Measurements from ENCODE around the gene POMT1. TPM values are rescaled to one million over a fixed set of nuclear protein-coding genes. Genes with fewer than 3 reads are reported as not detected.
"Not testable (repeated sequence)": the region's sequence is repeated elsewhere in the genome, so short reads cannot be mapped to it uniquely, and the experiment has no call there.

POMT1 gene
- total and polyA plus RNA-seq, 4 donors = 11.9 to 28.3 (median 23.1) TPM

- DNase-seq (peak; percentile 76 to 88 (median 81)), ATAC-seq (ENCODE audit: insufficient read depth, low FRiP score) (no peak)
- peaks cover 0 to 14% (median 5%) of the 10 kb centered on the region in 3 donors for H3K27me3 ChIP-seq (ENCODE audit: control insufficient read depth in 3 of 3, insufficient read depth in 3 of 3, low read length in 2 of 3)
- H3K9ac ChIP-seq (ENCODE audit: insufficient read depth in 1 of 2, low read length in 2 of 2) = no peak overlapping the region
- H3K9me3 ChIP-seq (ENCODE audit: control insufficient read depth in 4 of 4, insufficient read depth in 3 of 4, low read length in 3 of 4) = peaks cover 0 to 11% (median 6%) of the 10 kb centered on the region in 4 donors
- no peak for TF ChIP-seq CTCF (IDR thresholded peaks at IDR 0.05; ENCODE audit: control extremely low read depth, extremely low read depth)
- H3K27ac ChIP-seq (ENCODE audit: low read depth in 1 of 2, low read length in 1 of 2) = peak overlapping the region in 1 of 2 donors; percentile 47
- WGBS, 2 donors = 3% methylated on average over 46 to 49 of the region's 49 CpGs
- H3K4me3 ChIP-seq = no peak overlapping the region
- no peaks in the 10 kb centered on the region for H3K36me3 ChIP-seq (ENCODE audit: control insufficient read depth in 4 of 4, insufficient read depth in 4 of 4, low read length in 4 of 4)
- peaks cover 0 to 14% (median 0%) of the 10 kb centered on the region in 5 donors for H3K4me1 ChIP-seq (ENCODE audit: control insufficient read depth in 5 of 5, insufficient read depth in 5 of 5, low read length in 5 of 5)
Measured at GRCh38 chr9:131546336-131547084, 43.8 kb downstream of the POMT1 start.

DNA sequence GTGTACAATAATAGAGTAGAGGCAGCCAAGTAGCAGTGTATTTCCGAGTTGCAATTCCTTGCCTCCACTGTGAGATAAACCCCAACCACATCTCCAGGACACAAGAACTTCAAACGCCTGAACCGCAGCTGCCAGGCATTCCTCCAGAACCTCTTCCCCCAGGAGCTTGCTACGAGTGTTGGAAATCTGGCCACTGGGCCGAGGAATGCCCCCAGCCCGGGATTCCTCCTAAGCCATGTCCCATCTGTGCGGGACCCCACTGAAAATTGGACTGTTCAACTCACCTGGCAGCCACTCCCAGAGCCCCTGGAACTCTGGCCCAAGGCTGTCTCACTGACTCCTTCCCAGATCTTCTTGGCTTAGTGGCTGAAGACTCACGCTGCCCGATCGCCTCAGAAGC, 46.5 kb downstream of the POMT1 start:
- not testable (repeated sequence) for H3K36me3 ChIP-seq (ENCODE audit: control insufficient read depth in 4 of 4, insufficient read depth in 4 of 4, low read length in 4 of 4); H3K27ac ChIP-seq (ENCODE audit: low read depth in 1 of 2, low read length in 1 of 2); DNase-seq; H3K4me3 ChIP-seq; ATAC-seq (ENCODE audit: insufficient read depth, low FRiP score); H3K9me3 ChIP-seq (ENCODE audit: control insufficient read depth in 4 of 4, insufficient read depth in 3 of 4, low read length in 3 of 4); H3K9ac ChIP-seq (ENCODE audit: insufficient read depth in 1 of 2, low read length in 2 of 2)
- 90 to 92% methylated on average over 10 of the region's 10 CpGs for WGBS, 2 donors
- Histone ChIP-seq H3K4me1 (ENCODE audit: control insufficient read depth in 5 of 5, insufficient read depth in 5 of 5, low read length in 5 of 5) (peaks cover 0 to 15% (median 0%) of the 10 kb centered on the region in 5 donors), H3K27me3 (ENCODE audit: control insufficient read depth in 3 of 3, insufficient read depth in 3 of 3, low read length in 2 of 3) (peaks cover 0 to 21% (median 11%) of the 10 kb centered on the region in 3 donors)

DNA sequence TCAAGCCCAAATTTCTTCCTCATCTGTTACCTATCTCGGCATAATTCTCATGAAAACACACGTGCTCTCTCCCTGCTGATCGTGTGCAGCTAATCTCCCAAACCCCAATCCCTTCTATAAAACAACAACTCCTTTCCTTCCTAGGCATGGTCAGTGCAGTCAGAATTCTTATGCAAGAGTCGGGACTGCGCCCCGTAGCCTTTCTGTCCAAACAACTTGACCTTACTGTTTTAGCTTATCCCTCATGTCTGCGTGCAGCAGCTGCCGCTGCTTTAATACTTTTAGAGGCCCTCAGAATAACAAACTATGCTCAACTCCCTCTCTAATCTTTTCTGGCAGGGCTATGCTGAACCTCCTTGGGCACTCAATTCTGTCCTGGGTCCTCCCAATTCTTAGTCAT, 47.7 kb downstream of the POMT1 start:
- H3K27me3 ChIP-seq (ENCODE audit: control insufficient read depth in 3 of 3, insufficient read depth in 3 of 3, low read length in 2 of 3) = peaks cover 0 to 15% (median 11%) of the 10 kb centered on the region in 3 donors
- not testable (repeated sequence) for ATAC-seq (ENCODE audit: insufficient read depth, low FRiP score); H3K9ac ChIP-seq (ENCODE audit: insufficient read depth in 1 of 2, low read length in 2 of 2); H3K9me3 ChIP-seq (ENCODE audit: control insufficient read depth in 4 of 4, insufficient read depth in 3 of 4, low read length in 3 of 4); H3K36me3 ChIP-seq (ENCODE audit: control insufficient read depth in 4 of 4, insufficient read depth in 4 of 4, low read length in 4 of 4); H3K27ac ChIP-seq (ENCODE audit: low read depth in 1 of 2, low read length in 1 of 2); H3K4me3 ChIP-seq
- WGBS, 2 donors = 59 to 78% methylated on average over 8 of the region's 8 CpGs
- H3K4me1 ChIP-seq (ENCODE audit: control insufficient read depth in 5 of 5, insufficient read depth in 5 of 5, low read length in 5 of 5) = peaks cover 0 to 13% (median 0%) of the 10 kb centered on the region in 5 donors
- peak in 2 of 3 donors; percentile 11 for DNase-seq

DNA sequence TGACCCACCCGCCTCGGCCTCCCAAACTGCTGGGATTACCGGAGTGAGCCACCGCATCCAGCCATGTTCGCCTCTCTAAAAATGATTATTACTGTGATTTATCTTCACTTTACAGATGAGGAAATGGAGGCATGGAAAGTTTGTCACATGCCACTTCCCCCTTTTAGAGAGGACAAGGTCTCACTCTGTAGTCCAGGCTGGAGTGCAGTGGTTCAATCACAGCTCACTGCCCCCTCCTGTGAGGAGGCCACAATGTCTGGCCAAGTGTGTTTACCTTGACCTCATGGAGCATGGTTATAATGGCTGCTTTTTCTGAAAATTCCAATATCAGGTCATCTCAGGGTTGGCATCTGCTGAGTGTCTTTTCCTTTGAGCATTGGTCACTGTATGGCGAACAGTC, 49.3 kb downstream of the POMT1 start:
- 77 to 86% methylated on average over 6 of the region's 6 CpGs for WGBS, 2 donors
- H3K27me3 ChIP-seq (ENCODE audit: control insufficient read depth in 3 of 3, insufficient read depth in 3 of 3, low read length in 2 of 3) = peaks cover 0 to 15% (median 14%) of the 10 kb centered on the region in 3 donors
- no peak overlapping the region for H3K27ac ChIP-seq (ENCODE audit: low read depth in 1 of 2, low read length in 1 of 2)
- H3K4me1 ChIP-seq (ENCODE audit: control insufficient read depth in 5 of 5, insufficient read depth in 5 of 5, low read length in 5 of 5) = peaks cover 0 to 2% (median 0%) of the 10 kb centered on the region in 5 donors
- TF ChIP-seq CTCF (IDR thresholded peaks at IDR 0.05; ENCODE audit: control extremely low read depth, extremely low read depth) = no peak
- no peak overlapping the region for H3K4me3 ChIP-seq
- DNase-seq (no peak), ATAC-seq (ENCODE audit: insufficient read depth, low FRiP score) (no peak)
- H3K36me3 ChIP-seq (ENCODE audit: control insufficient read depth in 4 of 4, insufficient read depth in 4 of 4, low read length in 4 of 4) = peaks cover 0 to 3% (median 0%) of the 10 kb centered on the region in 4 donors
- H3K9ac ChIP-seq (ENCODE audit: insufficient read depth in 1 of 2, low read length in 2 of 2) = no peak overlapping the region
- no peaks in the 10 kb centered on the region for H3K9me3 ChIP-seq (ENCODE audit: control insufficient read depth in 4 of 4, insufficient read depth in 3 of 4, low read length in 3 of 4)
